Esophagus muscularis mucosa (tissue), 4 donors: ENCODE results near the gene MTUS2.

ENCODE experiments used
- CTCF ChIP-seq, 3 experiments: fragments of 200-600 bp in 2 of 3; fragments of 450-650 bp in 1 of 3; sonication (generic) in 2 of 3; IDR thresholded peaks; one replicate each; pipeline ENCODE4 v1.5.1; 2017 to 2019; ENCODE audit warnings: antibody characterized with exemption in 3 of 3, mild to moderate bottlenecking in 2 of 3, moderate library complexity in 1 of 3
- EP300 ChIP-seq: sonication (generic); formaldehyde crosslinking; IDR thresholded peaks from one replicate; pipeline ENCODE4 v1.6.1; 2017; ENCODE audit warnings: antibody characterized with exemption
- POLR2A ChIP-seq: fragments of 450-650 bp; IDR thresholded peaks from one replicate; pipeline ENCODE4 v1.6.1; 2017; ENCODE audit warnings: antibody characterized with exemption, moderate library complexity, mild to moderate bottlenecking, low read depth

- TF ChIP-seq CTCF (IDR thresholded peaks at IDR 0.05) = no peak
- no peak for TF ChIP-seq POLR2A
- no peak for TF ChIP-seq EP300
Observed at GRCh38 chr13:29355029-29355428, 534.9 kb downstream of the MTUS2 start.
